Endothelial cell (in vitro differentiated cells): ENCODE results near the gene TCHHL1. TPM values are rescaled to one million over a fixed set of nuclear protein-coding genes. Genes with fewer than 3 reads are reported as not detected.

Experiments used
- DNase-seq: peaks from one replicate; pipeline ENCODE4 v3.0.0; 2021; ENCODE audit warnings: low spot score
- H3K27ac Mint-ChIP-seq: one replicate; pipeline ENCODE4 v1.8.0; 2021; ENCODE audit warnings: mixed read lengths, inconsistent platforms; ENCODE audit not compliant: unreplicated experiment
- H3K27me3 Mint-ChIP-seq: one replicate; pipeline ENCODE4 v1.8.0; 2021; ENCODE audit warnings: mild to moderate bottlenecking, moderate library complexity, mixed read lengths, inconsistent platforms; ENCODE audit not compliant: unreplicated experiment
- H3K36me3 Mint-ChIP-seq: one replicate; pipeline ENCODE4 v1.8.0; 2021; ENCODE audit warnings: mild to moderate bottlenecking, low read depth, mixed read lengths, inconsistent platforms; ENCODE audit not compliant: unreplicated experiment
- H3K4me1 Mint-ChIP-seq: one replicate; pipeline ENCODE4 v1.8.0; 2021; ENCODE audit warnings: mild to moderate bottlenecking, mixed read lengths, inconsistent platforms; ENCODE audit not compliant: unreplicated experiment
- H3K4me3 Mint-ChIP-seq: one replicate; pipeline ENCODE4 v1.8.0; 2021; ENCODE audit warnings: mild to moderate bottlenecking, mixed read lengths, inconsistent platforms; ENCODE audit not compliant: unreplicated experiment
- H3K9me3 Mint-ChIP-seq: one replicate; pipeline ENCODE4 v1.8.0; 2021; ENCODE audit warnings: mixed read lengths, inconsistent platforms; ENCODE audit not compliant: unreplicated experiment
- CTCF ChIP-seq: fragments of 200-600 bp; sonication (generic); IDR thresholded peaks from one replicate; pipeline ENCODE4 v1.5.0; 2021; ENCODE audit warnings: antibody characterized with exemption; ENCODE audit not compliant: unreplicated experiment
- total RNA-seq: library from RNA; stranded (reverse); fragmentation: NEBNext Ultra II Directional; extraction: Animal tissue kit (Norgen Biotek cat#: 25700); gene quantifications from one replicate; pipeline ENCODE4 v1.2.1, GENCODE V29; 2021; ENCODE audit not compliant: unreplicated experiment

Gene TCHHL1
- total RNA-seq, 1 donor from 2014 or later: not detected

DNA sequence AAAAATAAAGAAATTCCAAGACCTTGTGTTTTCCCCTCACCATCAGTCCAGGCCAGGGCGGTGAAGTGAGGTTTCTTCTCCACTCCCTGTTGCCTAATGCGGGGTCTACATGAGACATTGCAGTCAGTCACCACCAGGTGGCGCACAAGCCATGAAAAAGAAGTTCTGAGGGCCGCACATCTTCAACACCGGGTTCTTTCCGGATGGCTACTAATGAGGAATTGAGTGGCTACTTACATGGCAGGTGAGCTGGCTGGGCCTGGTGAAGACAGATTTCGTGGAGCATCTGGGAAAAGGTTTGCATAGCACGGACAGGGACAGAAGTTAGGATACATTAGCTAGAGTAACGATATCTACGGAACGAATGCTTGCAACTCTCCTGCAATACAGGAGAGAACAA, 36.3 kb downstream of the TCHHL1 start:
- Mint-ChIP-seq H3K9me3 (no peaks in the 10 kb centered on the region), H3K27ac (no peak overlapping the region), H3K4me1 (peaks cover 10% of the 10 kb centered on the region), H3K4me3 (no peak overlapping the region), H3K27me3 (peaks cover 3% of the 10 kb centered on the region), H3K36me3 (no peaks in the 10 kb centered on the region)
- DNase-seq: peak; percentile 86
- TF ChIP-seq CTCF: peak; percentile 97

GRCh38 chr1:152050886-152051675, 37.8 kb downstream of the TCHHL1 start:
- H3K4me3 Mint-ChIP-seq: no peak overlapping the region
- H3K27me3 Mint-ChIP-seq: peaks cover 3% of the 10 kb centered on the region
- no peaks in the 10 kb centered on the region for H3K9me3 Mint-ChIP-seq
- no peaks in the 10 kb centered on the region for H3K36me3 Mint-ChIP-seq
- H3K4me1 Mint-ChIP-seq: peaks cover 12% of the 10 kb centered on the region
- TF ChIP-seq CTCF: no peak
- no peak for DNase-seq
- no peak overlapping the region for H3K27ac Mint-ChIP-seq

- Mint-ChIP-seq H3K27ac (no peak overlapping the region), H3K27me3 (peaks cover 3% of the 10 kb centered on the region), H3K9me3 (no peaks in the 10 kb centered on the region), H3K36me3 (no peaks in the 10 kb centered on the region), H3K4me1 (peaks cover 16% of the 10 kb centered on the region), H3K4me3 (no peak overlapping the region)
- TF ChIP-seq CTCF: no peak
- DNase-seq: no peak
Measured at GRCh38 chr1:152049291-152050083, 39.4 kb downstream of the TCHHL1 start.

DNA sequence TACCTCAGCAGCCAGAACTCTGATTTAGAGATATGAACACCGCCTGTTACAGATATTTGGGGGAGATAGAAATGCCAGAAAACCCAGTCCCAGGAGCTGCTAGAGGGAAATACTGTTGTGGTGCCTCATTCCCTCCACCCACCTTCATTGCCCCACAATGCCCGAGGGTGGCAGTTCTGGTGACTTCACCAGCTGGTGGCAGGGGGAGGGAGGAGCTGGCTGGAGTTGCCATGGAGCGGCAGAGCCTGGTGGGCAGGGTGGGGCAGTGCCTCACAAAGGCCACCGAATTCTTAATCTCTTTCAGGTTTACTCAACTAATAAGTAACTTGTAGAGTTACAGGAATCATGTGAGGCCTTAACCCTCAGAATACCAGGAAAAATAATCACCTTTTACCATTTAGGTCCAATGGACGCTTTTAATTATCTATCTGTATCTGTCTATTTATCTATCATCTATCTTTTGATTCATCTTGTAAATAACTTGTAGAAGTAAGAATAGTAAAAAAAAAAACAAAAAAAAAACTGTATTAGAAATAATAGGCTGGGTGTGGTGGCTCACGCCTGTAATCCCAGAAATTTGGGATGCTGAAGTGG, 40.4 kb downstream of the TCHHL1 start:
- peaks cover 4% of the 10 kb centered on the region for H3K27me3 Mint-ChIP-seq
- no peaks in the 10 kb centered on the region for H3K36me3 Mint-ChIP-seq
- H3K27ac Mint-ChIP-seq: peak overlapping the region; percentile 95
- H3K4me3 Mint-ChIP-seq: peak overlapping the region; percentile 71
- DNase-seq: no peak
- peaks cover 24% of the 10 kb centered on the region for H3K4me1 Mint-ChIP-seq
- no peaks in the 10 kb centered on the region for H3K9me3 Mint-ChIP-seq
- no peak for TF ChIP-seq CTCF
